HG02885 (cell line): ENCODE results near the gene HLA-DQB1.
A peak's percentile ranks its signal among the peaks of the same experiment; 100 is the strongest.
"Not testable (repeated sequence)": the region's sequence is repeated elsewhere in the genome, so short reads cannot be mapped to it uniquely, and the experiment has no call there.

ENCODE experiments used
- ATAC-seq: cut with Tn5 transposase; IDR thresholded peaks from one replicate; pipeline ENCODE4 v1.9.1; 2021; ENCODE audit warnings: mild to moderate bottlenecking; ENCODE audit not compliant: unreplicated experiment, poor library complexity

The HLA-DQB1 gene

DNA sequence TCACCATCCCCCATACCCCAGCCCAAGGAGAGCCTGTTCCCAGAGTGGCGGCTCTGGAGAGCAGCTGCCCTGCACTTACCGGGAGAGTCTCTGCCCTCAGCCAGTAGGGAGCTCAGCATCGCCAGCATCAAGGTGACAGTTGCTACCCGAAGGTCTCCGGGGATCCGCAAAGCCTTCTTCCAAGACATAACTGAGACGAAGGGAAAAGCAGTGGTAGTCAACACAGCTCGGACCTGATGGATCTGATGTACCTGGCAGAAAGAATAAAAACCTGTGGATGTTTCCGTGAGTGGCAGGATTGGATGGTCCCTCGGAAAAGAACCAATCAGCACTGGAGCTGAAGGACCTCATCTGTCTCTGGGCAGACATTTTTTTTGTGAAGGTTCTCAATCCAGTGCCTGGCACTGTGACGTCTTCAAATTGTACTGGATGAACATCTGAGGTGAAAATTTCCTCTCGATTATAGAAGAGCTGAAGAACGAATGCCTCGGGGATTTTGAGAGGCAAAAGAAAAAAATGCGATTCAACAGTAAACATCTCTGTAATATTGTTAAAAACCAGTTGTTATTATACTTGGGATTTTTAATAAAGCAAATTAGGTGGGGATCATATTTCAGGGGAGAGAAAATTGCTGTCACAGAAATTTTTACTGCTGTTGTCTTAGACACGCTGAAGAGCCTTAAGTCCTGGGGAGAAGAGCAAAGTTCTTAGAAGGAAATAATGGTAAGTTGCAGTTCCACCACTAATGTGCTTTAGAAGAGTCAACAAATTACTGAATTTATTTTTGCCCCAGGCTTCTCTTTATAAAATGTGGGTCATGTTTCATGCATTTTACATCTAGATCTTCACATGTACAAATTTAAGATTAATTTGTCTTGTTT lies at the start of gene HLA-DQB1:
Gene HLA-DQB1 (minus strand): TSS at position 238 of the 881 bp plus-strand sequence. CDS start 50 bp downstream, at position 188.
- peak; percentile 70 for ATAC-seq

DNA sequence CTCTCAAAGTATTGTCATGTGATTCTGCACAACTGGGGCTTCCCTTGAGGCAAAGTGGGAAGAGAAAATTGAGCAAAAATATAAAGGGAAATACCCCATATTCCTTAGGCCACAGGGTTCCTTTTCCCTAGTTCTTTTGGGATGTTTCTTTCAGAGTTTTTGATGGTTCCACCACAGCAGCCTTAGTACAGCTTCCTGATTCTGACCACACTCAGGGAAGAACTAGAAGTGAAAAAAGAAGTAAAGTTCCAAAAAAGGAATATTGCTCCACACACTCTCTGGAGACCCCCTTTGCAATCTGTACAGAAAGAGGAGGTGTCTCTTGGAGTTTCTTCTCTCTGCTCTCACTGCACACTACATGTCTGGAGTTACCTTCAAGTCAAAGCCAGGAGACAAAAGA lies 46.8 kb upstream of the HLA-DQB1 start:
- ATAC-seq = no peak

DNA sequence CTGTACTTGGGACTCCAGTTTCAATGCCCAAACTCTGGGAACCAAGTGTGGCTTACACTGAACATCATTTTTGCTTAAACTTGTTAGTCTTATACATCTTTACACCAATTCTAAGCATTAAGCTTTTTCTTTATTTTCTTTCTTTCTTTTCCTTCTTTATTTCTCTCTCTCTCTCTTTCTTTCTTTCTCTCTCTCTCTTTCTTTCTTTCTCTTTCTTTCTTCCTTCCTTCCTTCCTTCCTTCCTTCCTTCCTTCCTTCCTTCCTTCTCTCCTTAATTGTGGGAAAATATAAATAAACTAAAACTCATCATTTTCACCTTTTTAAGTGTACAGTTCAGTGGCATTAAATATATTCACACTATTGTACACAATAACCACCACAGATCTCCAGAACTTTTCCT lies 43.2 kb upstream of the HLA-DQB1 start:
- ATAC-seq = no peak

DNA sequence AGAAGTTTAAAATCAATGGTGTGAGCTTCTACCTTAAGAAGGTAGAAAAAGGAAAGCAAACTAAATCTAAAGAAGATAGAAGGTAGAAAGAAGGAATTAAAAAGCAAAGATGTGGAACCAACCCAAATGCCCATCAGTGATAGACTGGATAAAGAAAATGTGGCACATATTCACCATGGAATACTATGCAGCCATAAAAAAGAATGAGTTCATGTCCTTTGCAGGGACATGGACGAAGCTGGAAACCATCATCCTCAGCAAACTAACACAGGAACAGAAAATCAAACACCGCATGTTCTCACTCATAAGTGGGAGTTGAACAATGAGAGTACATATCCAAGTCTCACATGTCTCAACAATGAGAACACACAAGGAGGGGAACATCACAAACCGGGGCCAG lies 38.7 kb upstream of the HLA-DQB1 start:
- ATAC-seq = not testable (repeated sequence)

DNA sequence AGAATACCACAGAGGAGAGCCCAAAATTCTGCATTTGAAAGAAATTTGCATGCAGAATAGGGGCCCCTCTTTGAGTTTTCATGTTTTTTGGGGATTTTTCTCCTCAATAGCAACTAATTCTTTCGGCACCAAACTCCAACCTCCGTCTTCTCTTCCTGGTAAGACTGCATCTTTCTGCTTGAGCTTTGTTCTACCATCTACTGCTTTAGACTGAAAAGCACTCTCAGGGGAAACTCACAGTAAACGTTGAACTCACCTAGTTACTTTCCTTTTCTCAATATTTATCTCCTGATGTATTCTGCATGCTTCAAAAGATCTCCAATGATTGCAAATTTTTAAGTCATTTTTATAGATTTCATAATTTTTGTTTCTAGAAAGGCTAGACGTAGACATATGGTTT lies 36.9 kb upstream of the HLA-DQB1 start:
- ATAC-seq = no peak

DNA sequence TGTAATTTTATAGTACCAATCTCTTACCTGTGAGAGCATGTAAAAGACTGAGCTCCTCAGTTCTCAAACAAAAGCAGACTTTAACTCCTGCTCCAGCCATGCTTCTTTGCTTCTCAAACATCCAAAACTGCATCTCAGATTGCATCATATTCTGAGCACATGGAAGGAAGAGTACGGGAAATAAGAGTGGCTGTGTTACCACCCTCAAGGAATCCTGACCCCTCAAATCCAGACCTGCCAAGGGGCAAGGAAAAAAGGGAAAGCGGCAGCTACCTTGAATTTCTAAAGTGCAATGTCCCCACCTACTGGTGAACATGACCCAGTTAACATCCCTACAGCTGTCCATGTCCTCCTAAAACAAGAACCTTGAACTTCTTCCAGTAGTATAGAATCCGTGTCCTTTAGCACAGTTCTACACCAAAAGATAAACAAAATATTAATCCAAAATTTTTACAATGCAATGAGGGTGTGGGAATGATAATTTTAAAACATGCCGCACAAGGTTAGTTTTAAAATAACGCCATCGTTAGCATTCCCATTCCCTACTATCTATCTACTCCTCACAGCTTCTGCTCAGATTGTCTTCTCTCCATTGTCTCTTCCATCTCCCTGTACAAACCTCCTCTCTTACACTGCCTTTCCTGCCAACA lies 34.1 kb upstream of the HLA-DQB1 start:
- ATAC-seq = no peak

DNA sequence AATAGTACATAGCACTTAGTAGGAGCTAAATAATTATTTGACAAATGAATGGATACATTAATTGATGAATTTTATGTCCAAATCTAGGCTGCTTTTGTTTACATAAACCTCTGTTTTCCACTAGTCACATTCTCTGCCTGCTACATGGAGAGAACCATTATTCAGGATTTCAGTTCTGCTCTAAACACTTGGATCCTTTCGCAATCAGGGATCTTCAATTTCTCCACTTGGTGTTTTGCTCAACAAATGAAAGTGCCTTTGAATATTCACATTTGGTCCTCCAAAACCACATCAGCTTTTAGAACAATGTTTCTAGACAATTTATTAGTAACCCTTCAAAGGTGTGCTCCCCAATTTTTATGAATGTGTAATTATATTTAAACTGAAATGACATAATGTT lies 30.6 kb upstream of the HLA-DQB1 start:
- ATAC-seq = no peak

DNA sequence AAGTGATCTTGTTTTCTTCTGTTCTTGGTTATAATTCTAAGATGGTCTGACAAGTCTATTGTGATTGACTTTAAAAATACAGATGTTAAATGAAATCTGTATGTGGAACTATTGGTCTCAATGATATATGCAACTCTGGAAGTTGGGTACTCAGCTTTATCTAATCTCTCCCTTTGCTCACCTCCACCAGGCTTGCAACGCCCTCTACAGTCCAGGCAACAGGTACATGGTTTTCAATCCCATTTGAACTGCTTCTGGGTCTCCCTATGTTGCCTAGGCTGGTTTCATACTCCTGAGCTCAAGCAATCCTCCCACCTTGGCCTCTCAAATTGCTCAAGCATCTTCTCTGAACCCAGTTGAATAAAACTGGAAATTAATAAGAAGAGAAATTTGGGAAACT lies 25.6 kb upstream of the HLA-DQB1 start:
- no peak for ATAC-seq

DNA sequence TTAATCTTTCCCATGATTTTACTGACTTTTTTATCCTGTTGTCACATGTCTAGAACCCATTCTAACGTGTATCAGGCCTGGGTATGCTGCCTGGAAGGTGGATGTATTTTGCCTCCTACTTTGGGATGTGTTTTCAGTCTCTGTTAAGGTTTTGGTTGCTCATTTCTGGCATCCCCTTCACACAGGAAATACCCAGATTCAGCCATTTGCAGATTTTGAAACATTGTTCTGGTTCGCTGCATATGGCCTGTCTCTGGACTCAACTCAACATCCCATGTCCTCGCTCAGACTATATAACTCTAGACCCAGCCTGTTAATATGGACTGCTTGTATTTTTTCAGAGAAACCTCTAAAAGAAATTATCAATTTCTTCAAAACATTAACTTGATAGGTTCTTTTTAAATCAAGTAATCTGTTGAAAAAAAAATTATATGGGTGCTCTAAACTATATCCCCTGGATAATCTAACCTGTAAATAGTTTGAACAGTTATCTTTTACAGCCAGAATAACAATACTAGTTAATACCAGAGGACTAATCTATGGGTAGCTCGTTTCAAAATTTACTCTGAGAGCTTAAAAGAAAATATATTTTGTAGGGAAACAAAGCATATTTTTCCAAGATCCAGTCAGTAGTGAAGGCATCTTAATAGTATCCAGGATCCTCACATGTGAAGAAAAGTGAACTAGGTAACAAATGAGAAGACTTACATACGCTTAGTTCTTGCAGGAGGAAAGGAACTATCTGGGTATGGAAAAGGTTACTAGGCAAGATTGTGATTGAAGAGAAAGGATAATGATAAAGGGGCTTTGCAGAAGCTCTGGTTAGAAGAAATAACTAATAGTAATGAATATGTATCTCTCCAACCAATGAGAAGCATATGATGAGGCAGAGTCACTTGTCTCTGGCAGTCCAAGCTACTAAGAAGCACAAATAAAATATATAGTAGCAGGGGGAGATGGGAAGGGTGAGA lies 23.4 kb upstream of the HLA-DQB1 start:
- no peak for ATAC-seq

DNA sequence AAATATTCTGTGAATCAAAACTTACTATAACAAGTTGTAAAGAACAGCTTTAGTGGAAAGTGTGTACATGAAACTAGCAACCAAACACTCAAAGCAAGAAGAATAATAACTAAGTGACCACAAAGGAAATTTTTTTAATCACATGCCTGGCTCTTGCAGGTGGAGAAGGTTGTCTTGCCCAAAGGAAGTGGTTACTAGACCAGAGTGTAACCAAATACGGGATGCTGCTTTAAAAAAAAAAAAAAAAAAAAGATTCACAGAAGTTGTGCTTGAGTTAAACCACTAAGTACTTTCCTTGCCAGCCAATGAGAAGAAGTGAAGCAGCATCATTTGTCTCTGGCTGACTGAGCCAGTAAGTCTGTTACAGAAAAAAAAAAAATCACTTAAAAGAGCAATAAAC lies 19.1 kb upstream of the HLA-DQB1 start:
- ATAC-seq = peak; percentile 80

DNA sequence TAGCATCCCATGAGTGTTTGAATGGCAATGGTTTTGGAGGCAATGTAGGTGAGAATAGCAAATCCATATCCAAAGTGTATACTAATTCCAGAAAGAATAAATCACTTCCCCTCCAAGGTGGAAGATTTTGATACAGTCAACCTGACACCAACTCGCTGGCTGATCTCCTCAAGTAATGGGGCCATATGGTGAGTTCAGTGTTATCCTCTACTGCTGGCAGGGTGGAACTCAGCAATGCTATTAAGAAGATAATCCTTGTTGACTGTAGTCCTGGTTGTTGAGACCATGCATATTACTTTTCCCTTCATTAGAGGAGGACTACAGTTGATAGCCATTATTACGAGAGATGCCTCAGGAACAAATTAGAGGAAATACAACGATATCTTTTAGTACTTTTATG lies 17.8 kb upstream of the HLA-DQB1 start:
- no peak for ATAC-seq

DNA sequence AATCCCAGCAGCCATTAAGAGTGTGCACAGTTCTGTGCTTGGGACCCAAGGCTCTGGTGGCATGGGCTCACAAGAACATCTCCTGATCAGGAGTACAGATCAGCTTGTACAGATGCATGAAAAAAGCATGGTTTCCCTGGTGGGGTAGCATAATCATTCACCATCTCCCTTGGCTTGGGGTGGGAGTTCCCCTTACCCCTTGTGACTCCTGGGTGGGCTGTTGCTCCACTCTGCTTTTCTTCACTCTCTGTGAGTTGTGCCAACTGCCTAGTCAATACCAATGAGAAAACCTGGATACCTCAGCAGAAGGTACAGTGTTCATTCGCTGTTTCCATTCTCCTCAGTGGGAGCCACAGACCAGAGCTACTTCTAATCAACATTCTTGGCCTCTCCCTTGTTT lies 13.6 kb upstream of the HLA-DQB1 start:
- ATAC-seq = no peak

DNA sequence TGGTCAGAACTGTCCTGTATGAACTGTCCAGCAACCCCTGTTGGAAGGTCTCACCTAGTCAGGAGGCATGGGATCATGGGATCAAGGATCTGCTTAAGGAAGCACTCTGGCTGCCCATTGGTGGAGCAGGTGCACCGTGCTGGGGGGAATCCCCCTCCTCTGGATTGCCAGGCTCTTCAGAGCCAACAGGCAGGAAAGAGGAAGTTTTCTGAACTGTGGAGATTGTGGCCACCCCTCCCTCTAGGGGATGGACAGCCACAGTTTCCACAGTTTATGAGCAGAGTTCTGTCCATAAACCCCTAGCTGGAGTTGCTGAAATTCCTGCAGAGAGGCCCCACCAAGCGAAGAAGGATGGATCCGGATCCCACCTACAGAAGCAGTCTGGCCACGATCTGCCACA lies 13.0 kb upstream of the HLA-DQB1 start:
- ATAC-seq = no peak

DNA sequence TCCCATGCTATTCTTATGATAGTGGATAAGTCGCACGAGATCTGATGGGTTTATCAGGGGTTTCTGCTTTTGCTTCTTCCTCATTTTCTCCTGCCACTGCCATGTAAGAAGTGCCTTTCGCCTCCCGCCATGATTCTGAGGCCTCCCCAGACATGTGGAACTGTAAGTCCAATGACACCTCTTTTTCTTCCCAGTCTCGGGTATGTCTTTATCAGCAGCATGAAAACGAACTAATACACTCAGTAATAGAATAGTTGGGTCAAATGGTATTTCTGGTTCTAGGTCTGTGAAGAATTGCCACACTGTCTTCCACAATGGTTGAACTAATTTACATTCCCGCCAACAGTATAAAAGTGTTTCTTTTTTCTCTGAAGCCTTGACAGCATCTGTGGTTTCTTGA lies 7.7 kb upstream of the HLA-DQB1 start:
- ATAC-seq = not testable (repeated sequence)

DNA sequence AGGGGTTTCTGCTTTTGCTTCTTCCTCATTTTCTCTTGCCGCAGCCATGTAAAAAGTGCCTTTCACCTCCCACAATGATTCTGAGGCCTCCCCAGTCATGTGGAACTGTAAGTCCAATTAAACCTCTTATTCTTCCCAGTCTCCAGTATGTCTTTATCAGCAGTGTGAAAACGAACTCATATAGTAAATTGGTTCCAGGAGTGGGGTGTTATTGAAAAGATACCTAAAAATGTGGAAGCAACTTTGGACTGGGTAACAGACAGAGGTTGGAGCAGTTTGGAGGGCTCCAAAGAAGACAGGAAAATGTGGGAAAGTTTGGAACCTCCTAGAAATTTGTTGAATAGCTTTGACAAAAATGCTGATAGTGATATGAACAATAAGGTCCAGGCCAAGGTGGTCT lies 5.5 kb upstream of the HLA-DQB1 start:
- ATAC-seq = not testable (repeated sequence)

DNA sequence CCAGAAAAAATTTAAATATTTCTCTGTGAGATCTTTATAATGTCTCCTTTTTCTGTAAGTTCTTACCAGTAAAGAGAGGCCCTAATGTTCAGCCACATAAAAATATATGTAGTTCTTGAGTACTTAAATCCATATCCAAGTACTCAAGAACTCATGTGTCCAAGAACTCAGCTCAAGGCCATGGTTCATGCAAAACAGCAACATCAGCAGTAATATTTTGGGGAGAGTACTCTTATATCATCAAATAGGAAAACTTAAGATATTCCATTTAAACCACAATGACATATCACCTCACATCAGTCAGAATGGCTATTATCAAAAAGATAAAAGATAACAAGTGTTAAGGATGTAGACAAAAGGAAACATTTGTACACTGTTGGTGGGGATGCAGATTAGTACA lies 3.4 kb upstream of the HLA-DQB1 start:
- ATAC-seq = no peak

DNA sequence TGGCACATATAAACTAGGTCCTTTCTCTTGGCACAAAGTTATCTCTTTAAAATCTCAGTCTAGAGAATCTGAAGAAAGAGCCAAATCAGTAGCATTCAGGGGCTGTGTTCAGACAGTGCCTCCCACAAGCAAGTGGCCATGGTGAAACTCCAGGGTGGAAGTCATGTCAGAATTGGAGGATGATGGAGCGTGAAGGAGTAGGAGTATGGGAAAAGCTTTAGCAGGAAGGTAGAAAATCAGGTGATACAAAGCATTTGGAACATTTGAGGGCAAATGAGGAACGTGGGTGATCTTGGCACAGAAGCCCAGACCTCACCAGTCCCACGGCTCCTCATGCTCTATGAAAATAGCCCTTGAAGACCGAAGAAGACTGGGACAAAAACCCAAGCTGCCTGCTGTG lies 2.8 kb upstream of the HLA-DQB1 start:
- no peak for ATAC-seq

DNA sequence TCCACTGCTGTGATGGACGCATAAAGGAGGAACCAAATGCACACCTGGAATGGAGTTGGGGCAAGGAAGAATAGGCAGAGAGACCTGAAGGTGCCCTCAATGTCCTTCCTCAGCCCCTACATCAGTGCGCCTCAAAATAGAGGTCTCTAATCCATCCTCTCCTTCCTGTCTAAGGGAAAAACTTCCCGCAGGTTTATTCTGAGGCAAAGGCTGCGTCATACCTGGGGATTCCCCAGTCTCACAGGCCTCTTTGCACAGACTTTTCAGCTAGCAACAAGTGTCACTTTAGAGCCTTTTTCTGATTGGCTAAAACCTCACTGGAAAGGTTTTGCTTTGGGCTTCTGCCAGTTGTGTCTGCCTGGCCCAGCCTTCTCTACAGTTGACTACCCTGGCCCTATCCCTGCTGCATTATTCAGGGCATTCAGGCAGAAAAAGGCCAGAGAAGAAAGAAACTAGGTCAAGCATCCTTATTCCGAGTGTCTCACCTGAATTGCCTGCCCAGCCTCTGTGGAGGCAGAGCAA lies 1.8 kb upstream of the HLA-DQB1 start:
- ATAC-seq = peak; percentile 77

DNA sequence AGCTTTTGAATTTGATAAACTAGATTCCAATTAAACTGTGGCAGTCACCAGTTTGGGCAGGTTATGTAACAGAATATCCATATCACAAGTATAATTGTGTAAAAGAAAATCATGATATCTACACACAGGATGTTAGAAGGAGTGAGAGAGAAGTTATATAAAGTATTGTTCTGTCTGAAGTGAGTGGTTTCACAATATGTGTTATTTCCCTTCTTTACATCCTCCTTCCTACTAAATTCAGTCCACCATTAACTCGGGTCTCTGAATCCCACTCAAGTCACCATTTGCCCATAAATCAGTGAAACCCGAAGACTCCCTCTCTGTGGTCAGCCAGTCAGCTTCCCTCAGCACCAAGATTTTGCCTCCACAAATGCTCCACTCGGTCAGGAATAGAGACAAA lies 796 bp downstream of the HLA-DQB1 start:
- no peak for ATAC-seq

DNA sequence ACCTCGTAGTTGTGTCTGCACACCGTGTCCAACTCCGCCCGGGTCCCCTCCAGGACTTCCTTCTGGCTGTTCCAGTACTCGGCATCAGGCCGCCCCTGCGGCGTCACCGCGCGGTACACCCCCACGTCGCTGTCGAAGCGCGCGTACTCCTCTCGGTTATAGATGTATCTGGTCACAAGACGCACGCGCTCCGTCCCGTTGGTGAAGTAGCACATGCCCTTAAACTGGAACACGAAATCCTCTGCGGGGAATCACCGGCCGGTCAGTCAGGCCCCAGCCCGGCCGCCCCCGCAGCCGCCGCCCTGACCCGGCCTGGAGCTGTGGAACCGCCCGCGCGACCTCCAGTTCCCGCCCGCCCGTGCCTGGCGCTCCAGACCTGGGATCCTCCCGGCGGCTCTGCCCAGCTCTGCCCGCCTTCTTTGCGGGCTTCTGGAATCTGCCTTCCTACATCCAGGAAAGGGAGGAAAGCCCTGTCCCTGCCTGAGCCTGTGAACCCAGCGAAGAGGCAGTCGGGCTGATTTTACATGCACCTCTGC lies 1.6 kb downstream of the HLA-DQB1 start:
- ATAC-seq = no peak
